HCT116 (cell line): Measurements from ENCODE around the gene FGF7.

Experiments used
- CTCF ChIP-seq, 3 experiments: fragments of 200-600 bp in 1 of 3; sonication (generic) in 1 of 3; IDR thresholded peaks in 2 of 3; conservative IDR thresholded peaks in 1 of 3; 2 replicates each; pipeline ENCODE4 v1.5.1; 2012 to 2017; ENCODE audit warnings: low read depth in 2 of 3, low read length in 2 of 3, antibody characterized with exemption in 1 of 3, borderline replicate concordance in 1 of 3, control low read depth in 1 of 3, mild to moderate bottlenecking in 1 of 3, mixed read lengths in 1 of 3, mixed run types in 1 of 3, moderate library complexity in 1 of 3; ENCODE audit not compliant: insufficient read depth in 1 of 3
- EZH2 ChIP-seq: fragments of 200-600 bp; sonication (generic); IDR thresholded peaks from 2 replicates; pipeline ENCODE4 v1.6.1; 2017; ENCODE audit warnings: antibody characterized with exemption, mixed run types
- EZH2phosphoT487 ChIP-seq: fragments of 200-600 bp; IDR thresholded peaks from 2 replicates; pipeline ENCODE4 v1.6.1; 2018; ENCODE audit warnings: antibody characterized with exemption, borderline replicate concordance
- JUND ChIP-seq: IDR thresholded peaks from 2 replicates; pipeline ENCODE4 v1.6.1; 2012
- MAX ChIP-seq: IDR thresholded peaks from 2 replicates; pipeline ENCODE4 v1.6.1; 2012
- POLR2A ChIP-seq: IDR thresholded peaks from 2 replicates; pipeline ENCODE4 v1.7.0; 2011; ENCODE audit warnings: borderline replicate concordance; ENCODE audit not compliant: insufficient read depth, insufficient read length; ENCODE audit errors: extremely low read depth
- POLR2AphosphoS5 ChIP-seq: IDR thresholded peaks from 2 replicates; pipeline ENCODE4 v1.6.1; 2011; ENCODE audit warnings: mild to moderate bottlenecking, low read depth, low read length, moderate library complexity
- RAD21 ChIP-seq: IDR thresholded peaks from 2 replicates; pipeline ENCODE4 v1.6.1; 2012; ENCODE audit warnings: low read depth, mild to moderate bottlenecking
- SP1 ChIP-seq: IDR thresholded peaks from 2 replicates; pipeline ENCODE4 v1.6.1; 2012; ENCODE audit warnings: low read depth
- SRF ChIP-seq: IDR thresholded peaks from 2 replicates; pipeline ENCODE4 v1.6.1; 2012; ENCODE audit warnings: low read depth

GRCh38 chr15:49418811-49419210 is 4.2 kb upstream of the FGF7 start:
- no peak for TF ChIP-seq SP1
- no peak for TF ChIP-seq CTCF (IDR thresholded peaks at IDR 0.05 in 2 of 3, conservative IDR thresholded peaks at IDR 0.05 in 1 of 3; ENCODE audit: borderline replicate concordance in 1 of 3, insufficient read depth in 1 of 3, low read depth in 2 of 3, low read length in 2 of 3)
- no peak for TF ChIP-seq POLR2A
- TF ChIP-seq MAX, result no peak
- no peak for TF ChIP-seq EZH2
- TF ChIP-seq POLR2AphosphoS5, result no peak
- TF ChIP-seq SRF, result no peak
- no peak for TF ChIP-seq EZH2phosphoT487
- TF ChIP-seq JUND, result no peak
- TF ChIP-seq RAD21, result no peak
